Smooth muscle cell (in vitro differentiated cells): ENCODE measurements around the gene UNC119B. TPM values are rescaled to one million over a fixed set of nuclear protein-coding genes. Genes with fewer than 3 reads are reported as not detected.

Experiments
- DNase-seq: peaks from one replicate; lab custom pipeline; 2025; ENCODE audit not compliant: unreplicated experiment; lab: John Stamatoyannopoulos, UW
- H2AFZ ChIP-seq: fragments of 200-600 bp; sonication (generic); 2 replicates; pipeline ENCODE4 v1.6.0; 2016; ENCODE audit warnings: antibody characterized with exemption, low read depth, mild to moderate bottlenecking
- H3F3A ChIP-seq: fragments of 200-600 bp; sonication (generic); 2 replicates; pipeline ENCODE4 v1.6.0; 2017; ENCODE audit warnings: antibody characterized with exemption, low read depth
- H3K27ac ChIP-seq: fragments of 200-600 bp; sonication (generic); 2 replicates; pipeline ENCODE4 v1.5.1; 2016; ENCODE audit warnings: low read depth, mild to moderate bottlenecking
- H3K27me3 ChIP-seq: fragments of 200-600 bp; sonication (generic); 2 replicates; pipeline ENCODE4 v1.6.1; 2016; ENCODE audit warnings: low read depth, mild to moderate bottlenecking
- H3K36me3 ChIP-seq: fragments of 200-600 bp; sonication (generic); 2 replicates; pipeline ENCODE4 v1.5.1; 2016; ENCODE audit warnings: low read depth
- H3K4me1 ChIP-seq: fragments of 200-600 bp; sonication (generic); 2 replicates; pipeline ENCODE4 v1.5.1; 2016; ENCODE audit warnings: low read depth
- H3K4me2 ChIP-seq: fragments of 200-600 bp; sonication (generic); 2 replicates; pipeline ENCODE4 v1.6.0; 2016; ENCODE audit warnings: mild to moderate bottlenecking
- H3K4me3 ChIP-seq: fragments of 200-600 bp; sonication (generic); 2 replicates; pipeline ENCODE4 v1.5.1; 2016; ENCODE audit warnings: mild to moderate bottlenecking
- H3K79me2 ChIP-seq: fragments of 200-600 bp; sonication (generic); 2 replicates; pipeline ENCODE4 v1.6.0; 2016; ENCODE audit warnings: low read depth, mild to moderate bottlenecking
- H3K9ac ChIP-seq: fragments of 200-600 bp; sonication (generic); 2 replicates; pipeline ENCODE4 v1.6.0; 2016; ENCODE audit warnings: low read depth
- H3K9me3 ChIP-seq: fragments of 200-600 bp; sonication (generic); replicated peaks from 2 replicates; pipeline ENCODE4 v1.5.1; 2016; ENCODE audit warnings: low read depth
- H4K20me1 ChIP-seq: fragments of 200-600 bp; sonication (generic); 2 replicates; pipeline ENCODE4 v1.6.0; 2016; ENCODE audit warnings: low read depth
- WGBS: methylation state at CpG from one replicate; pipeline ENCODE4 v1.1.7; 2016; ENCODE audit warnings: low lambda C conversion rate; 5-methylcytosine and 5-hydroxymethylcytosine counted together
- polyA plus RNA-seq: library from polyadenylated mRNA; unstranded; fragments of >200 nt; fragmentation: Nextera tagmentation; extraction: Ambion mirVana; gene quantifications from 2 replicates; pipeline ENCODE4 v1.2.1, GENCODE V29; 2016
- total RNA-seq: library from RNA; depleted of rRNA; stranded (reverse); fragments of >200 nt; gene quantifications from 2 replicates; pipeline ENCODE4 v1.2.3, GENCODE V29; 2014
- TF ChIP-seq, protein P1 (sequence below): fragments of 200-600 bp; sonication (generic); IDR thresholded peaks from 2 replicates; pipeline ENCODE4 v1.5.1; 2017; ENCODE audit warnings: borderline replicate concordance, mild to moderate bottlenecking, antibody characterized with exemption; ENCODE audit not compliant: insufficient read depth, poor library complexity, severe bottlenecking

The UNC119B gene
- total and polyA plus RNA-seq, 2 experiments from 2014 or later, result 9.8 to 18.9 TPM

DNA sequence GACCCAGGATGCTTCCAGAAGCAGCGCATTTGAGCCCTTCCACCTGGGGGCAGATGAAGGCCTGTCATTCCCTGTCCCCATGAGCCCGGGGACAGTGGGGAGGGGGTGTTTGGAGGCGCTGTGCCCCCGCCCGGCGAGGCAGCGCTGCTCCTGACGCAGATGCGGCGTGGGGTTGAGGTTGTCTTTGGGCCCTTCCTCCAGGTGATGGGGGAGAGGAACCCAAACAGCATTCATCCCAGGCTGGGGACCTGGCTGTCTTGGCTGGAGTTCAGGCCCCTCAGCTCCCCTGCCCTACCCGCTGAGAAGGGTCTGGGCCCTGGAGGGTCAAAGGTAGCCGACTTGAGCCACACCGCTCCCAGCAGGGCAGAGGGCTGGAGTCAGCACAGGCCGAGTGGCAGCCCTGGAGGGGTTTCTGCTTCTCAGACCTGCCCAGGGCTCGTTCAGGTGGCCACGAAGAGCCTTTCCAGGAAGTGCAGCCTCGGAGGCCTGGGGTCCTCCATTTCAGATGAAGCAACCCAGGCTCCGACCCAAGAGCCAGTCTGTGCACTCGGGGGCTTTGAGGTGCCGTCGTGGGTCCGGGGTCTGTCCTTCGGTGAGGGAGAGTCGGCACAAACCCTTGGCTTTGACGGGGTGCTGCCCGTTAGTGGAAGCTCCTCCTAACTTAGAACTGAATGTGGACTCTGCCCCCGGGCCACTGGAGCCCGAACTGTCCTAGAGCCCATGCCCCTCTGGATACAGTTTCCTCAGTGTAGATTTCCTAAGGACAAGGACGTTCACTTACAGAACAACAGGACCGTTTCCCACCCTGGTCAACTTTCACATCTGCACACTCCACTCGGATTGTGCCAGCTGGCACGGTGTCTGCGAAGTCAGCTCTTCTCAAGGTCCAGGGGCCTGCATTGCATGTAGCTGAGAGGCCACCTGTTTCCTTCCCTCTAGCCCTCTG is 31.5 kb downstream of the UNC119B start:
- no peaks in the 10 kb centered on the region for H3K27me3 ChIP-seq
- no peaks in the 10 kb centered on the region for H3K9me3 ChIP-seq
- TF ChIP-seq, protein P1, sequence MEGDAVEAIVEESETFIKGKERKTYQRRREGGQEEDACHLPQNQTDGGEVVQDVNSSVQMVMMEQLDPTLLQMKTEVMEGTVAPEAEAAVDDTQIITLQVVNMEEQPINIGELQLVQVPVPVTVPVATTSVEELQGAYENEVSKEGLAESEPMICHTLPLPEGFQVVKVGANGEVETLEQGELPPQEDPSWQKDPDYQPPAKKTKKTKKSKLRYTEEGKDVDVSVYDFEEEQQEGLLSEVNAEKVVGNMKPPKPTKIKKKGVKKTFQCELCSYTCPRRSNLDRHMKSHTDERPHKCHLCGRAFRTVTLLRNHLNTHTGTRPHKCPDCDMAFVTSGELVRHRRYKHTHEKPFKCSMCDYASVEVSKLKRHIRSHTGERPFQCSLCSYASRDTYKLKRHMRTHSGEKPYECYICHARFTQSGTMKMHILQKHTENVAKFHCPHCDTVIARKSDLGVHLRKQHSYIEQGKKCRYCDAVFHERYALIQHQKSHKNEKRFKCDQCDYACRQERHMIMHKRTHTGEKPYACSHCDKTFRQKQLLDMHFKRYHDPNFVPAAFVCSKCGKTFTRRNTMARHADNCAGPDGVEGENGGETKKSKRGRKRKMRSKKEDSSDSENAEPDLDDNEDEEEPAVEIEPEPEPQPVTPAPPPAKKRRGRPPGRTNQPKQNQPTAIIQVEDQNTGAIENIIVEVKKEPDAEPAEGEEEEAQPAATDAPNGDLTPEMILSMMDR, result no peak
- H3K9ac ChIP-seq, result no peak overlapping the region
- no peak overlapping the region for H2AFZ ChIP-seq
- DNase-seq, result no peak
- no peaks in the 10 kb centered on the region for H3K36me3 ChIP-seq
- no peak overlapping the region for H3K27ac ChIP-seq
- H3F3A ChIP-seq, result no peaks in the 10 kb centered on the region
- 94% methylated on average over 33 of the region's 33 CpGs for WGBS
- H3K4me3 ChIP-seq, result no peak overlapping the region
- no peaks in the 10 kb centered on the region for H4K20me1 ChIP-seq
- no peaks in the 10 kb centered on the region for H3K79me2 ChIP-seq
- H3K4me2 ChIP-seq, result no peak overlapping the region
- no peaks in the 10 kb centered on the region for H3K4me1 ChIP-seq

DNA sequence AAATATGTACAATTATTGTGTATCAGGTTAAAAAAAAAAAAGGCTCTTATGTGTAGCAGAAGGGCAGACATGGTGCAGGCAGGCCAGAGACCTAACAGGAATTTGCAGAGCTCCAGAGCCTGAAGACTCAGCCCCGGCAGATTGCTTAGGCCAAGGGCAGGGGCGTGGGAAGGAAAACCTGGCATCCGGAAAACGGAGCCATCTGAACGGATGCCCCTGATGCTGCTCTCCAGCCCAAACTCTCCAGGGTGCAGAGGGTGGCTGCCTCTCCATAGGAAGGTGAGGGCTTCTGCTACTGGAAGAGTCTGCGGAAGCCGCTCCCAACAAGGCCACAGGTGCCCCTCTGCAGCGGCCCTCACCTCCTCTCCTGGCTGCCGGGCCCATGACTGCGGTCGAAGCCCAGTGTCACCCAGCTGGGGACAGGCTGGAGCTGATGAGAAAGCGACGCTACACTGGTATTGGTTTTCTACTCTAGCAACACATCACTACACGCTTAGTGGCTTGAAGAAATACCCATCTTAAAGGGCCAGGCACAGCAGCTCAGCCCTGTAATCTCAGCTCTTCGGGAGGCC is 34.8 kb downstream of the UNC119B start:
- DNase-seq, result no peak
- H3K79me2 ChIP-seq, result no peaks in the 10 kb centered on the region
- no peak overlapping the region for H3K9ac ChIP-seq
- H3K4me2 ChIP-seq, result no peak overlapping the region
- no peaks in the 10 kb centered on the region for H3K9me3 ChIP-seq
- no peaks in the 10 kb centered on the region for H3K27me3 ChIP-seq
- no peaks in the 10 kb centered on the region for H3F3A ChIP-seq
- no peaks in the 10 kb centered on the region for H3K36me3 ChIP-seq
- TF ChIP-seq, protein P1, result no peak
- WGBS, result 89% methylated on average over 15 of the region's 15 CpGs
- no peak overlapping the region for H3K27ac ChIP-seq
- no peak overlapping the region for H2AFZ ChIP-seq
- no peaks in the 10 kb centered on the region for H4K20me1 ChIP-seq
- H3K4me3 ChIP-seq, result no peak overlapping the region
- H3K4me1 ChIP-seq, result no peaks in the 10 kb centered on the region

DNA sequence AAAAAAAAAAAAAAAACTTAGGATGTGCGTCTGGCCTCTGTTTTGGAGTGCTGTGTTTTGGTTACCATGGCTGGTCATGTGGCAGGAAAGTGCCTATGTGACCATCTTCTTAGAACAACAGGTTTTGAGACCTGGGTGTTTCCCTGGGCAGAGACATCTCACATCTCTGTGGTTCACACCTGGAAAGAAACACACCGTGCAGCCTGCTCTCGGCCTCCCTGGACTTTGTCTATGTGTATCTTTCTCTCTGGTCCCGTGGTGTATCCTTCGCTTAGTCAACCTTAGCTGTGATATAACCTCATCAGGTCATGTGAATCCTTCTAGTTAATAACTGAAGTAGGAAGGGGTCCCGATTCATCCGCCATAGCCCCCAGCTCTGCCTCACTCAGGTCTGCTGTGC is 38.0 kb downstream of the UNC119B start:
- Histone ChIP-seq H4K20me1 (no peaks in the 10 kb centered on the region), H3K27me3 (no peaks in the 10 kb centered on the region), H3K4me3 (no peak overlapping the region), H3K27ac (no peak overlapping the region), H3K4me1 (no peaks in the 10 kb centered on the region), H3K9ac (no peak overlapping the region), H3F3A (no peaks in the 10 kb centered on the region), H3K9me3 (no peaks in the 10 kb centered on the region), H3K79me2 (no peaks in the 10 kb centered on the region), H2AFZ (no peak overlapping the region), H3K36me3 (no peaks in the 10 kb centered on the region), H3K4me2 (no peak overlapping the region)
- TF ChIP-seq, protein P1, result no peak
- no peak for DNase-seq
- WGBS, result 92% methylated on average over 7 of the region's 7 CpGs
